Measurements from ENCODE around the gene TSSK2.
A peak's percentile ranks its signal among the peaks of the same experiment; 100 is the strongest.

TSSK2 gene

DNA sequence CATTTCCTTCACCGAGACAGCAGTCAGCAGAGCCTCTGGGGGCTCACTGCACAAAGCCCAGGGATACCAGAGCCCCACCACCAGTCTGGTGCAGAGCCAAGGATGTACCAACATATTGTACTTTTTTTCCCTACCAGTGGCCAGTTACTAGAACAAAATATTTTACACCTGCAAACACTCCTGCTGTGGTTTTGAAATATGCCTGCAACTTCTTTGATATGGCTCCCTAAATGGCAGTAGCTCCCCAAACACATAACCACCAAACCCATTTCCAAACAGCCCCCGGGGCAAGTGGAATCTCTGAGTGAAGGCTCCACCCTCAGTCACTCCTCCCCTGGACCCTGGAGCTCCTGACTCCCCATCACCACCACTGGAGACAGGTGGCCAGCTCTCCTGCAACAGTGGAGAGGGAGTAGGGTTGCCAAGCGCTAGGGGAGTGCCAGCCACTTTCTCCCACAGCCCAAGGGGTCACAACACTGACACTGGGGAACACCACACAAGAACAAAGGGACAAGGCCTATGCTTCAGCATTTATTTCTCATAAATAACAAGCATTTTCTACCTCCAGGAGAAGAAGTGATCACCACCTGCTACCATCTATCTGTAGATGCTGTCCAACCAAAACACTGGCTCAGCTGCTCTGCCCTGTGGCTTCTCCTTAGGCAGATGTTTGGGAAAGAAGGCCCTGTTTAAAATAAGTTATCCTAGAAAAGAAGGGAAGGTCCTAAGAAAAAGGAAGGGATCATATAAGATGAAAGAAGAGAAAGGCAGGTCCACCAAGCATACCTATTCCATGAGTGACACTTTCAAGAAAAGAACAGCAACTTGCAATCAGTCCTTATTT lies 24.0 kb upstream of the TSSK2 start:
- no peak for DNase-seq (ENCODE audit: low read depth)

DNA sequence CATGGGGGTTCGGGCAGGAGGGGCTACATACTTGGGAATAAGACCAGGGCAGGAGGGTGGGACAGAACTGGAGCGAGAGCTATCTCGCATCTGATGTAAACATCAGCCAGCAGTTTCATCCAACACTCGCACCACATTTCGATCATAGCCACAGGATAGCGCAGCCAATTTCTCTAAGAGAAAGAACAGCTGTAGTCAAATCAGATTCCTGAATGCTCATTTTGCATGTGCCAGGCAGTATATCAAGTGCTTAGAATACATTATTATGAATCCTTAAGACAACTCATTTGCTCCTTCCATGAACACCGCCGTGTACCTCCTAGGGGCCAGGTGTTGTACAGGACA lies 23.4 kb upstream of the TSSK2 start:
- no peak for DNase-seq (ENCODE audit: low read depth)

DNA sequence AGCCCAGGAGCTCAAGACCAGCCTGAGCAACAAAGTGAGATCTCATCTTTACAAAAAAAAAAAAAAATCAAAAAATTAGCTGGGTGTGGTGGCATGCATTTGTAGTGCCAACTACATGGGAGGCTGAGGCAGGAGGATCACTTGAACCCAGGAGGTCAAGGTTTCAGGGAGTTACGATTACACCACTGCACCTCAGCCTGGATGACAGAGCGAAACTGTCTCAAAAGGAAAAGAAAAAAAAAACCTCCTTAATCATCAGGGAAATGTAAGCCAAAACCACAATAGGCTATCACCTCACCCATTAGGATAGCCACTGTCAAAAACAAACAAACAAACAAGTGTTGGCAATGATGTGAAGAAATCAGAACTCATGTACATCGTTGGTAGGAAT lies 22.3 kb upstream of the TSSK2 start:
- no peak for DNase-seq (ENCODE audit: low read depth)

DNA sequence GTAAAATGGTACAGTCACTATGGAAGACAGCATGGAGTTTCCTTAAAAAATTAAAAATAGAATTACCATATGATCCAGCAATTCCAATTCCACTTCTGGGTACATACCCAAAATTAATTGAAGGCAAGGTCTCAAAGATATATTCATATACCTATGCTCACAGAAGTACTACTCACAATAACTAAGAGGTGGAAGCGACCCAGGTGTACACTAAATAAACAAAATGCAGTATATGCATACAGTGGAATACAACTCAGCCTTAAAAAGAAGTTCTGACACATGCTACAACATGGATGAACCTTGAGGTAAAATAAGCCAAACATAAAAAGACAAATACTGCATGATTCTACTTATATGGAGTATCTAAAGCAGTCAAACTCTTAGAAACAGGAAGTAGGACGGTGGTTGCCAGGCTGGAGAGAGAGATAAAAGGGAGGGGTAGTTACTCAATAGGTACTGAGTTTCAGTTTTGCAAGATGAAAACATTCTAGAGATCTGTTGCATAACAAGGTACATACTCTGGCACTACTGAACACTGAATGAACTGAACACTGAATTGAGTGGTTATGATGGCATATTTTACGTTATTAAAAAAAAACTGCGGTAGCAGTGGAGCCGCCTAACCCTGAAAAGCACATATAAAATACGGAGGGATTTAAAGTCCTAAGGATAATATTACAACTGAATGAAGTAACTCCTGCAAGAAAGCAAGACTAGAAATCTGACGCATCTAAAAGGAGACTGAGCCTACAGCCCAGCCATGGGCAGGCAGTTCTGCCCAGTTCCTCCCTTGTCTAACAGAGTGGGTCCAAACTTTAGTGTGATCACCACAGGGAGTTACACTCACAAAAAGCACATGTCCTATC lies 21.7 kb upstream of the TSSK2 start:
- DNase-seq (ENCODE audit: low read depth): no peak

DNA sequence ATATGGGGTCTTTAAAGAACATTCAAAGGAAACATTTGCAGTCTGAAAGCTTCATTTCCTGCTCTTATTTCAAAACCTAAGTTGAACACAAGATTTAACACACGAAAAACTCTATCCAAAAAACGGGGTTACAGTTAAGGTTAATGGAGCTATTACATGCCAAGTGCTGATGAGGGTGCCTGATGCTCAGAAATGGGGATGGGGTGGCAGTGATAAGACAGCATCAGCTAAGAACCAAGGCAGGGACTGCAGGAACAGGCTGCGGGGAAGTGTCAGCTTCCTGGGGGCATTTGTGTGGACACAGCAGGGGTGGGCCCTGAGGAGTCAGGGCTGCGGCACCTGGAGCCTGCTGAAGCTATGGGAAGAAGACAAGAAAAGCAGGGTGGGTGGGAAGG lies 21.0 kb upstream of the TSSK2 start:
- DNase-seq (ENCODE audit: low read depth): no peak

DNA sequence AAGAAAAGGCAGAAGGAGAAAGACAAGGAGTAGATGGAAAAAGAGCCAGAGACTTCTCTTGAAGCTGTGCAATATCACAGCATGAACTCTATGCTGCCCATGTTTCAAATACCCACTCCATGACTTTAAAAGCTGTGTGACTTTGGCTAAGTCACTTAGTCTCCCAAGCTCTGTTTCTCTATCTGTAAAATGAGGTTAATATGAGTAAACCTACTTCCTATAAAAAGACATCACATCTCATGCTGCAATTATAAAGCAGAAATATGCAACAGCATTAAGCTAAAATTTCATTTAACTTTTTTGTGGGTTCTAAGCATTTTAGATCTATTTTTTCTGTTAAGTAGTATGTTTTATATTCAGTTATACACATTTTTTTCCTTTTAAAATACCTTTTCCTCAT lies 20.5 kb upstream of the TSSK2 start:
- no peak for DNase-seq (ENCODE audit: low read depth)

DNA sequence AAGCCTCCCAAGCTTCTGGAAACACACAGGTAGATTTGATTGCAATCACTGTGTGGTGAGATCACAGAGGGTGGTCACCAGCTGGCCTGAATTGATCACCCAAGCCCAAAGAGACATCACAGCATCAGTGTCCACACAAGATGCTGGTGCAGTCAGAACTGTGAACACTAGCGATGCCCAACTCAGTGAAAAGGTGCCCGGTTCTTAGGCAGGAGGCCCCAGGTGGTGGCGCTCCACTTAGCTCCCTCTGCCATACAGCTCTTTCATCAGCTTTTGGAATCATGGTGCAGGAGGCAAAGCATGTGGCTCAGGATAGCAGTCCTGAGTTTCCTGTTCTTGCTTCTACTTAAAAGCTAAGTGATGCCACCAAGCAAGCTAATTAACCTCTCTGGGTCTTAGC lies 20.0 kb upstream of the TSSK2 start:
- DNase-seq (ENCODE audit: low read depth): no peak

DNA sequence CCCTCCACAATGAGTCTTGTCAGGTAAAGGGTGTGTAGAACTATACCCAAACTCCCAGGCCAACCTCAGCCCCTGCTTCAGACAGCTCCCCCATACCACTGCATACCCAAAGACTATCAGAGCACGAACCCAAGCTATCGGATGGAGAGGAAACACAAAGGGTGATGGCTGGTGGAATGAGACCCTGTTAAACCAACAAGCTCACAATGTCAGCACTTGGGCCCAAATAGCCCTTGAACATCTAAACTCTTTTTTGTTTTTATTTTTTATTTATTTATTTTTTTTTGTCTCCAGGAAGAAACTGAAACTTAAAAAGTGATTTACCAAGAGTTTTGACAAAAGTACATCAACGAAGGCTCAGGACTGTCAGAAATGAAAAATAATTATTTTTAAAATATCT lies 19.5 kb upstream of the TSSK2 start:
- no peak for DNase-seq (ENCODE audit: low read depth)

DNA sequence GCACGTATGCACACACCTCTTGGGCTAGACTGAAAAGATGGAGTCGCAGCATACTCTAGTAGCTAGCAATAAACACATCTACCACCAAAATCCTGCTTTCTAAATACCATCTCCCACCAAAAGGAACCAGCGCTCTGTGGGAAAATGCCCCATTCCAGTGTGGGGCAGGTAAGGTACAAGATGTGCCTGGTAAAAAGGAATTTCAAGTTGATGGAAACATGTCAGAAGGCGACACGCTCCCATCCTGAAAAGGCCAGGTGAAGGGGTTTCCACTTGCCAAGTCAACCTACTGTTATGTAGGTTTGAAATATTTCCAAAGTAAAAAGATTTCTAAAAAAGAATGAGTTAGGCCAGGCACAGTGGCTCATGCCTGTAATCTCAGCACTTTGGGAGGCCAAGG lies 17.7 kb upstream of the TSSK2 start:
- no peak for DNase-seq (ENCODE audit: low read depth)

DNA sequence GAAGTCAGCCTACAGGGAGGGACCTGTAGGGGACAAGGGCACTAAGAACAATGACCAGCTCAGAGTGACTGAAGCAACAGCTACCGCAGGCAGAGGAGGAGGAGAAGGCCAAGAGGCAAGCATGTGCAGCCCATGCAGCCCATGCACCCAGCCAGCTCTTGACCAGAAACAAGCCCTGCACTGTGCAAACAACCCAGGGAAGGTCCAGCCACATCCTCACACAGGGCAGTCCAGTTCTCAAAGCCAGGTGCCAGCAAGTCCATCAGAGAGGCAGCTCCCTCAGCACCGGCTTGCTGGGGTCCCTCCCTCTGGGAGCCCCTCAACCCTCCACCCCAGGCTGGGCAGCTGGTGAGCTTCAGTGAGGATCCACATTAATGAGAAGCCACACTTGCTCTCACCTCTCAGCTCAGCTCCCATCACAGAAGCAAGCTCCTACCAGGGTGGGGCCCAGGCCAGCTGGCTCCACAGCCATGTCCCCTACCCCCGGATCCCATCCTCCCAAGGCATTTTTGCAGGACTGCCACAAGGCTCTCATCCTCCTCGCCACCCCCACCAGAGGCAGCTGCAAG lies 16.0 kb upstream of the TSSK2 start:
- DNase-seq (ENCODE audit: low read depth): no peak

DNA sequence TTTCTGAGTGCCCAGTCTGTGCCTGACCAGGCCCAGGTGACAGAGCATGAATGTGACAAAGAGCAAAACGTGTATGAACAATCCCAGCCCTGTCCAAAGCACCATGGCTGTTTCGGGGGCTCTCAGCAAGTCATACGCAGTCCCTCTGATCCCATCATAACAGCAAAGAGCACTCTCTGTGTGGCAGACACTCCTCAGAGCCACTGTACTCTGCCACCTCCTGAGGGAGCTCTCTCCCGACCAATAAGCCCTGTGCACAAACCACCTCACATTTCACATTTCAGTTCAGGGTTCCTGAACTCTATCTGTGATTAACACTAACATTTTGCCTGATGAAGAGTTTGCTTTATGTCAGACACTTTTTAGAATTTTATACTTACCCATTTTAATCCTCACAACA lies 15.5 kb upstream of the TSSK2 start:
- DNase-seq (ENCODE audit: low read depth): no peak

DNA sequence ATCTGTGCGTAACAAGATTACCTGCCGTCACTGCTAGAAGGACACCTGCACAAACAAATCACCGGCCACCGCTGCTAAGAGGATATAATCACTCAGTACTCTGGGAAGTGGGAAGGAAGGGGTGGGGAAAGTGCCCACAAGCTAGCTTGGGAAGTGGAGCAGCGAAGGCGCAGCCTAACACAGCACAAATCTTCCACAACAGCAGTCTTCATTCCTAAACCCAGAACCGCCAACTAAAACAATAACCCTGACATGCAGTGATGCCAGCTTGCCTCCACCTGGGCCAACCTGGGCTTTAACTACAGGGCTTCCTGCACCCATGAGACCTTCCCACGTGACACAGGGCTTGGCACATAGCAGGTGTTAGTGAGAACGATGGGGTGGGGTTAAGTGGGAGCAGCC lies 14.0 kb upstream of the TSSK2 start:
- no peak for DNase-seq (ENCODE audit: low read depth)

DNA sequence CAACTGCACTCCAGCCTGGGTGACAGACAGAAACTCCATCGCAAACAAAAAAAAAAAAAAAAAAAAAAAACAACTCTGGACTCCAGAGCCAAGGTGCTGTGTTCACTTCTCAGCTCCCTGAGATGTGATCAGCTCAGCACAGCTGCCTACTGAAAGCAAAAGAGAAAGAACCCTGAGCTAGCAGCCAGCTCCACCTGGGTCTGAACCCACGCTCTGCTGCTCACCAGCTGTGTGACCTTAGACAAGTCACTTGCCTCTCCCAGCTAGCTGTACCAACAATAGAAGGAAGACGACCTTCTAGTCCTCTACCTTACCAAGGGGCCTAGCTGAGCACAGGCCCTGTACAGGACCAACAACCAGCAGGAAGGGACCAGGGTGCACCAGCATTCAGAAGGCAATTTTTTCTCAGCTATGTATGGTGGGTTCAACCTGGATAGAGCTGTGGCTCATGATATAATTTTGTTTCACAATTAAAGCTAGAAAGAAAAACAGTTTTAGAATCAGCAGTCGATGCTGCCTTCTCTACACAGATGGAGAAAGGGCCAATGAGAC lies 12.7 kb upstream of the TSSK2 start:
- no peak for DNase-seq (ENCODE audit: low read depth)

DNA sequence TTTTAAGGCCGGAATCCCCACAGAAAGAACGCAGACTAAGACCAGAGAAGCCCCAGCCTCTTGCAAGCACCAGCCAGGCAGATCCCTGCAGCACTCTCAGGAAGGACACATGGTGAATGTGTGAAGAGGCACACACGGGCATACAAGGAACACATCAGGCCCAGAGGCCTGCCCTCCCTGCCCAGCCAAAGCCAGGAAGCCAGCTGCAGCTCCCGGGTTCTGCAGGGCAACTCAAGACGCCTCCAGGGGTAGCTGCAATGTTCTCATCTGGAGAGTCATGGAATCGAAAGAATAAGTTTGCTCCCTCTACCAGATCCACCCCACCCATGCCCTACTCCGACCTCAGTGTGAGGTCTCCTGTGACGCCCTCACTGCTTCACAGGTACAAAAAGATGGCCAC lies 11.2 kb upstream of the TSSK2 start:
- no peak for DNase-seq (ENCODE audit: low read depth)

DNA sequence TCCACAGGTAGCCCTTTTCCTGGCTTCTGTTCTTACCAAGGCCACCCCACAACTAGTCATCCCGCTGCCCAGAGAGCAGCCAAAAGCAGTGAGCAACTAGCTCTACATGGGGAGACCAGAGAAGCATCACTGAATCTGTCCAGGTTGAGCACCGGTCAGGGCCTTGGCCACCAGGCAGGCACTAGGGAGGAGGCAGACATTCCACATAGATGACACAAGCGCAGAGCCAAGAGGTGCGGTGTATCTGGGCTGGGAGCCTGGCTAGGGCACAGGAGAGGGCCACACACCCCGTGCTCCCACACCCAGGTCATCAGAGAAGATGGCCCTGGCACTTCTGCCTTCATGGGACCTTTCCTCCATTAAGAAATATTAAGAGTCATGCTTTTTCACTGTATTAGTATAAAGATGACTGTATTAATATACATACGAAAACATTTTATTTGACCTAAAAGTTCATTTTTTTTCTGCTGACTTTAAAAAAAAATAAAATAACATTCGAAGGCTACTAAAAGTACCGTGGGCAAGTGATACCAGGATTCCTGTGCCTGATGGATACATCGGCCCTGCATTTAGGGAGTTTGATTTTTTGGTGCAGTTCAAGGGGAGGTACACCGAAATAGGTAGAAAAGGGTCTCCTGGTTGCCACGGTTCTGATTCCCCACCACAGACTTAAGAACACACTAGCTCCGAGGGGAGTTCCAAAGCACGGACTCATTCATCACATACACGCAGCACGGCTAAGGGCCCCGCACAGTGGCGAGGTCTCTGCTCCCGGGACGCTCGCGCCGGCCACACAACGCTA lies 10.1 kb upstream of the TSSK2 start:
- no peak for DNase-seq (ENCODE audit: low read depth)

DNA sequence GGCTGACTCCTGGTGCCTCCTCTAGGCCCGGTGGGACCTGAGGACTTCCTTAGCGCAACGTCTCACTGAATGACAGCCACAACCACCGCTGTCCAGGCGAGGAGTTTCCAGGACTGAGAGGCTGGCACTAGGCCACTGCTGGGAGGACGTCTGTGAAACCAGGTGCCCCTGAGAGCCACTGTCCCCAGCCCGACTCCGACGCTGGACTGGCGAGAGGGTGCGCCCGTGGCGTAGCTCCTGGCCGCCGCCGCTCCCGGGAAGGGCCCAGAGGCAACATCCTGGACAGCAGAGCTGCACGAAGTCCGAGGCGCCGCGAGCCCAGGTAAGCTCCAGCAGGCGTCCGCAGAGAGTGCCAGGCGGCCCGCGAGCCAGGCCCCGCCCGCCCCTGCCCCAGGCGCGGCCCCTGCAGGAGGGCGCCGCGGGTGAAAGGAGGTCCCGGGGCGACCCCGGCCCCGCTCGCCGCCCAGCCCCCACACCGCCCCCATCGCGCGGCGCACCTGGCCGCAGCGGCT lies 9.4 kb upstream of the TSSK2 start:
- no peak for DNase-seq (ENCODE audit: low read depth)

DNA sequence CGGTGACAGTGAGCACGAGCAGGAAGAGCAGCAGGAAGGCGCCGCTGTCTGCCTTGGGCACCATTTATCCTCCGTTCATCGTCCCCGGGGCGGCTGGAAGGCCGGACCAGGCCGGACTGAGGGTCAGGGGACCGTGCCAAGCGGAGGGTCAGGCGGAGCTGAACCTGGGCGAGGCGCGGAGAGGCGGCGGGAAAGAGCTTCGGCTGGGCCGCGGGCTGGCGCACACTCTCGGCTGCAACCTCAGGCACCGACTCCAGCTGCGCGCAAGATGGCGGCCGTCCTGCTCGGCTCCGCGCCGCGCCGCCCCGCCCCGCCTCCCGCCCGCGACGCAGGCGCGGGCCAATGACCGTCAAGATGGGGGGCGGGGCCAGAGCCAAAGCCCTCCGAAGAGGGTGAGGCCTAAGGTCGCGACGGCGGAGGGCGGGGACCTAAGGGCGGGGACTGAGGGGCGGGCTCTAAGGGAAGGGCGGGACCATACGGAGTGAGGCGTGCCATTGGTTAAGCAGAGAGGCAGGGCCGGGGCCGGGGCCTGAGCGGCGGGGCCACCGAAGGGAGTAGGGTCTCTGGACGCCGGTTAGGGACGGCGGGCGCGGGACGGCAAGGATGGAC lies 8.9 kb upstream of the TSSK2 start, which contains the start of gene DGCR2:
TSS of gene DGCR2 (minus strand) at position 270 of the 609 bp plus-strand sequence. CDS start at position 64, 206 bp downstream.
- peak; percentile 93 for DNase-seq (ENCODE audit: low read depth)

DNA sequence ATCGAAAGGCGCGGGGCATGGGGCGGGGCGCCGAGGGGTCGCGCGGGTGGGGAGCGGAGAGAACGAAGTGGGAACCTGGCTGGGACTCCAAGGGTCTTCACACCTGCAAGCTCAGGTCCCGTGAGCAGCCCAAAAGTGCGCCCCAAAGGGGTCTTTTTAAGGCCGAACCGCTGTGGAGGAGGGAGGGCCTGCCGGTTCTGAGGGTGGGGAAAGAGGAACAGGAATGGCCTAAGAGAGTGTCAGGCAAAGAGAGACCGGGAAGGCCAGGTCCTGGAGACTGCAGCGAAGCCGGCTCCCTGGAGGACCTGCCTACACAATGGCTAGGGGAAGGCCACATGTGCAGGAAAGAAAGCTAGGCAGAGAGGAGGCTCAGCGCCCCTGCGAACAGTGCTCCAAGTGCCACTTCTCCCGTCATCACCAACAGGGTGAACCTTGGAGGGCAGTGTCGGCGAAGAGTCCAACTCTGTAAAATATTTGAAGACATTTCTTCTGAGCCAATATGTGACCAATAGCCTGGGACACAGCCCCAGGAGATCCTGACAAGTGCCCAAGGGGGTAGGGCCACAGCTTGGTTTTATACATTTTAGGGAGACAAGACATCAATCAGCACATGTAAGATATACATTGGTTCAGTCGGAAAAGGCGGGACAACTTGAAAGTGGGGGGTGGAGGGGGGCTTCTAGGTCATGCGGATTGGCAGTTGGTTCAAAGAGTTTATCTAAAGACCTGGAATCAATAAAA lies 8.2 kb upstream of the TSSK2 start:
- no peak for DNase-seq (ENCODE audit: low read depth)

DNA sequence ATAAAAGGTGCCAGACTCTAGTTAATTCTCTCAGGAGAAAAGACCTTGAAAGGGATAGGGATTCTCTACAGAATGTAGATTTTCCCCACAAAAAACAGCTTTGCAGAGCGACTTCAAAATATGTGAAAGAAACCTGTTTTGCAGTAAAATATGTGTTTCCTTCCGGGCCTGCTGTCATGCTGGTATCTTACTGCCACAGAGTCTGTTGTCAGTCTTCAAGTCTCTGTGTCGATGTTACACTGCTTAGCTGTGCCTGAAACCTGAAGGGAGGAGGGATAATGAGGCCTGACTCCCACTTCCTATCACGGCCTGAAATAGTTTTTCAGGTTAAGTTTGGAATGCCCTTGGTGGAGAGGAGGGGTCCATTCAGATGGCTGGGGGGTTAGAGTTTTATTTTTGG lies 7.2 kb upstream of the TSSK2 start:
- DNase-seq (ENCODE audit: low read depth): no peak

DNA sequence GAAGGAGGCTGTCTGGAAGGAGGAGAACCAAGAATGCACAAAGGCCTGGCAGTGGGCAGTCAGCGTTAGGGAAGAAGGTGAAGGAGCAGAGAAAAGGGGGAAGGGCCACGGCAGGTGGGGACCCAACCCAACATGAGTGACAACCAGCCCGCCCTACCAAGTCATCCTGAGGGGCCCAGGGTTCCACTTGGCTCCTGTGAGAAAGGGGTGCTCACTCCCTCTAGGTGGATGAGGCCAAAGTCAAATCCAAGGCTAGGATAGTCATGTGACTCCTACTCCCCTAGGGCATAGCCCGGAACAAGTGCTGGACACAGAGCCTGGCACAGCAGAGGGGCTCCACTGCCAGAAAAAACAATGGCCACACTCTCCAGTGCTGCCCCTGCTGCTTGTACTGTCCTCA lies 6.7 kb upstream of the TSSK2 start:
- DNase-seq (ENCODE audit: low read depth): no peak

DNA sequence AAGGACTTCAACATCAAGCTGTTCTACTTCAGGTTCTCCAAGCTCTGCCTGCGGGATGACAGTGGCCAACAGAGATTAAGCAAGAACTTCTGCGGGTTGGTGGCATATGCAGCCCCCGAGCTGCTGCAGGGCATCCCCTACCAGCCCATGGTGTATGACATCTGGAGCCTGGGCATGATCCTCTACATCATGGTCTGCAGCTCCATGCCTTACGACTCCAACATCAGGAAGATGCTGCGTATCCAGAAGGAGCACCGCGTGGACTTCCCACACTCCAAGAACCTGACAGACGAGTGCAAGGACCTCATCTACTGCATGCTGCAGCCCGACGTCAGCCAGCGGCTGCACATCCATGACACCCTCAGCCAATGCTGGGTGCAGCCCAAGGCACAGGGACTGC lies 6.1 kb upstream of the TSSK2 start:
- DNase-seq (ENCODE audit: low read depth): no peak
